ENCODE data around the gene DEGS1.

The DEGS1 gene

GRCh38 chr1:224217655-224218623 lies 34.9 kb downstream of the DEGS1 start:
- peak; percentile 57 for DNase-seq

GRCh38 chr1:224219011-224219611 lies 36.1 kb downstream of the DEGS1 start:
- DNase-seq: no peak

- DNase-seq: no peak
Observed at GRCh38 chr1:224219612-224220059, 36.6 kb downstream of the DEGS1 start.

- DNase-seq: peak; percentile 13
Observed at GRCh38 chr1:224223819-224224714, 41.0 kb downstream of the DEGS1 start.

GRCh38 chr1:224226849-224227502 lies 43.9 kb downstream of the DEGS1 start:
- no peak for DNase-seq

GRCh38 chr1:224234017-224234416 lies 51.0 kb downstream of the DEGS1 start:
- DNase-seq: no peak

GRCh38 chr1:224235813-224236493 lies 52.9 kb downstream of the DEGS1 start:
- no peak for DNase-seq

GRCh38 chr1:224237119-224237881 lies 54.3 kb downstream of the DEGS1 start:
- no peak for DNase-seq

GRCh38 chr1:224238212-224238611 lies 55.2 kb downstream of the DEGS1 start:
- DNase-seq: no peak

- no peak for DNase-seq
Observed at GRCh38 chr1:224238756-224239155, 55.7 kb downstream of the DEGS1 start.
